ENCODE measurements around the gene CLRN3.

DNA sequence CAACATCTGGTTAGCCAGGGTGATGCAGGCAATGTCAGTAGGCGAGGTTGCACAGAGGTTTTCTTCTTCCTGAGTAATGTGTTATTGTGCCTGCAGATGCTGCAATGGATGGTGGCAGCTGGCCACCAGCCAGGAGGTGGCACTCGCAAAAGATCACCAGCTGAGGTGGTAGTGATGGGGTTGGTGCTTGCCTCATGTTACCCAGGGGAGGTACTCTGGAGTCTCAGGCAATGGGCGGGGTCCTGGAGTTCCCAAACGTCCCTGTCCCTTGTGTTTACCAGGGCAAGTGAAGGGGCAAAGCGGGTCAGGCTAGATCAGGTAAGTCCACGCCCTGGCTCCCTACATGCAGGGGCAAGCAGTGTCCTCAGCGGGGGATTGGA is 21.1 kb downstream of the CLRN3 start:
- TF ChIP-seq, protein P1, sequence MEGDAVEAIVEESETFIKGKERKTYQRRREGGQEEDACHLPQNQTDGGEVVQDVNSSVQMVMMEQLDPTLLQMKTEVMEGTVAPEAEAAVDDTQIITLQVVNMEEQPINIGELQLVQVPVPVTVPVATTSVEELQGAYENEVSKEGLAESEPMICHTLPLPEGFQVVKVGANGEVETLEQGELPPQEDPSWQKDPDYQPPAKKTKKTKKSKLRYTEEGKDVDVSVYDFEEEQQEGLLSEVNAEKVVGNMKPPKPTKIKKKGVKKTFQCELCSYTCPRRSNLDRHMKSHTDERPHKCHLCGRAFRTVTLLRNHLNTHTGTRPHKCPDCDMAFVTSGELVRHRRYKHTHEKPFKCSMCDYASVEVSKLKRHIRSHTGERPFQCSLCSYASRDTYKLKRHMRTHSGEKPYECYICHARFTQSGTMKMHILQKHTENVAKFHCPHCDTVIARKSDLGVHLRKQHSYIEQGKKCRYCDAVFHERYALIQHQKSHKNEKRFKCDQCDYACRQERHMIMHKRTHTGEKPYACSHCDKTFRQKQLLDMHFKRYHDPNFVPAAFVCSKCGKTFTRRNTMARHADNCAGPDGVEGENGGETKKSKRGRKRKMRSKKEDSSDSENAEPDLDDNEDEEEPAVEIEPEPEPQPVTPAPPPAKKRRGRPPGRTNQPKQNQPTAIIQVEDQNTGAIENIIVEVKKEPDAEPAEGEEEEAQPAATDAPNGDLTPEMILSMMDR (conservative IDR thresholded peaks at IDR 0.05 in 1 of 2, IDR thresholded peaks at IDR 0.05 in 1 of 2; ENCODE audit: extremely low read depth in 1 of 2, insufficient read depth in 1 of 2, low read depth in 1 of 2, low read length in 2 of 2), result no peak
- no peak for TF ChIP-seq EZH2 (IDR thresholded peaks at IDR 0.05; ENCODE audit: borderline replicate concordance, low read length)

Data from mammary epithelial cell (primary cell).